ENCODE measurements around the gene TM9SF2. TPM values are rescaled to one million over a fixed set of nuclear protein-coding genes. Genes with fewer than 3 reads are reported as not detected.

The TM9SF2 gene
- total RNA-seq, 2 donors from 2014 or later: 92.9 to 107 TPM

DNA sequence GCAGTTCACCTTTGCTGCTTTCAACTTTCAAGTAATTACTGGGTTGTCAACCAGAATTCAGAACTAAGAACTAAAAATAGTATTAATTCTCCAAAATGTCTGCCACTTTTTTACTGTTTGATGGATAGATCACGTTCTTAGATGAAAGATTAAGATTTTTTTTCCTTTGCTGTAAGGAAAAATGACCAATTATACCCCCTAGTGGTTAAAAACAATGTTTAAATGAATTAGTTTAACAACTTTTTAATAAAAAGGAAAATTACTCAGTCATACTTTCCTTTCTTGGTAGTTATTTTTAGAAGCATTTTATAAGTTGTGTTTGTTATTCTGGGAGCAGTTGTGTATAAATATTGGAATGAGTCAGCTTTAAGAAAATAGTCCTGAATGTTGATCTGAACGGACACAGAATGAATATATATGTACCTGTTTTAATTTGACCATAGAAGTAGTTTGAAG lies 4.6 kb downstream of the TM9SF2 start:
- ATAC-seq (ENCODE audit: insufficient number of reproducible peaks, low FRiP score, low read depth): no peak
- peaks cover 28 to 53% of the 10 kb centered on the region in 2 donors for H3K4me1 ChIP-seq (ENCODE audit: control insufficient read depth in 1 of 2, low read depth in 2 of 2)
- no peaks in the 10 kb centered on the region for H3K27me3 ChIP-seq (replicated peaks; ENCODE audit: insufficient read depth)
- TF ChIP-seq, protein P1, sequence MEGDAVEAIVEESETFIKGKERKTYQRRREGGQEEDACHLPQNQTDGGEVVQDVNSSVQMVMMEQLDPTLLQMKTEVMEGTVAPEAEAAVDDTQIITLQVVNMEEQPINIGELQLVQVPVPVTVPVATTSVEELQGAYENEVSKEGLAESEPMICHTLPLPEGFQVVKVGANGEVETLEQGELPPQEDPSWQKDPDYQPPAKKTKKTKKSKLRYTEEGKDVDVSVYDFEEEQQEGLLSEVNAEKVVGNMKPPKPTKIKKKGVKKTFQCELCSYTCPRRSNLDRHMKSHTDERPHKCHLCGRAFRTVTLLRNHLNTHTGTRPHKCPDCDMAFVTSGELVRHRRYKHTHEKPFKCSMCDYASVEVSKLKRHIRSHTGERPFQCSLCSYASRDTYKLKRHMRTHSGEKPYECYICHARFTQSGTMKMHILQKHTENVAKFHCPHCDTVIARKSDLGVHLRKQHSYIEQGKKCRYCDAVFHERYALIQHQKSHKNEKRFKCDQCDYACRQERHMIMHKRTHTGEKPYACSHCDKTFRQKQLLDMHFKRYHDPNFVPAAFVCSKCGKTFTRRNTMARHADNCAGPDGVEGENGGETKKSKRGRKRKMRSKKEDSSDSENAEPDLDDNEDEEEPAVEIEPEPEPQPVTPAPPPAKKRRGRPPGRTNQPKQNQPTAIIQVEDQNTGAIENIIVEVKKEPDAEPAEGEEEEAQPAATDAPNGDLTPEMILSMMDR (IDR thresholded peaks at IDR 0.05): peak; percentile 47
- H3K9me3 ChIP-seq: no peaks in the 10 kb centered on the region
- no peak for DNase-seq (ENCODE audit: low spot score)
- H3K36me3 ChIP-seq: peaks cover 4% of the 10 kb centered on the region
- H3K27ac ChIP-seq: no peak overlapping the region
- H3K4me3 ChIP-seq: peak overlapping the region; percentile 13

DNA sequence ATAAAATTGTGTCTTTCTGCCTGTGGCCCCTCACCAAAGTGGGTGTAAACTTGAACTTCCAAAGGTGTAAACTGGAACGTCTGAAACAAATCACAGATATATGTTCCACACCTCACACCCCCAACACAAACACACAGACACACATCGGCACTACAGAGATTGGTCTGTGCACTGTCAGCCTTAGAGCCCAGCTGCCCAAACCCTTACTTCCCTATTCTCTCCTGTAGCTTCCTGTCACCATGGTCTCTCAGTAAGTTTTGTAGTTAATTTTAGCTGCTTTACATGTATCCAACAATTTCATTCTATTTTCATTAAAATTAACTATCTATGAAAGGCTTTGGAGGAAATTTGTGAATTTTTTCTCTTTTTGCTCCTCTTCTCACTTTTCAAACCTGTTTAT lies 5.4 kb downstream of the TM9SF2 start:
- H3K27ac ChIP-seq: no peak overlapping the region
- peaks cover 28 to 56% of the 10 kb centered on the region in 2 donors for H3K4me1 ChIP-seq (ENCODE audit: control insufficient read depth in 1 of 2, low read depth in 2 of 2)
- no peaks in the 10 kb centered on the region for H3K9me3 ChIP-seq
- H3K36me3 ChIP-seq: peaks cover 4% of the 10 kb centered on the region
- H3K27me3 ChIP-seq (replicated peaks; ENCODE audit: insufficient read depth): no peaks in the 10 kb centered on the region
- DNase-seq (ENCODE audit: low spot score) (no peak), ATAC-seq (ENCODE audit: insufficient number of reproducible peaks, low FRiP score, low read depth) (no peak)
- TF ChIP-seq, protein P1 (IDR thresholded peaks at IDR 0.05): no peak
- no peak overlapping the region for H3K4me3 ChIP-seq

DNA sequence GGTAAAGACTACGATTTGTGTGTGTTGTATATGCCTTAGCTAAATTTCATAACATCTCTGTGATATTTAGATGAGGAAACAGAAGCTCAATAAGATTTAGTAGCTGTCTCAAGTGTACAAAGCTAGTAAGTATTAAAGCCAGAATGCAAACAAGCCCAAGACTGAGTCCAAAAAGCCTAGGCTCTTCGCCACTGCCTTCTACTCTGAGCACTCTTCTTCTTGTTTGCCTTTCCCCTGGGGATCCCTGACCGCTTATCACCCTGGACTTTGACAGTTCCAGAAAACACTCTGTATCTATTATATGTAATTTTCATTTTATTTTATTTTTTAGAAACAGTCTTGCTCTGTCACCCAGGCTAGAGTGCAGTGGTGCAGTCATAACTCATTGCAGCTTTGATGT lies 5.8 kb downstream of the TM9SF2 start:
- H3K27me3 ChIP-seq (replicated peaks; ENCODE audit: insufficient read depth): no peaks in the 10 kb centered on the region
- DNase-seq (ENCODE audit: low spot score) (no peak), ATAC-seq (ENCODE audit: insufficient number of reproducible peaks, low FRiP score, low read depth) (no peak)
- H3K4me3 ChIP-seq: no peak overlapping the region
- H3K27ac ChIP-seq: no peak overlapping the region
- peaks cover 30 to 58% of the 10 kb centered on the region in 2 donors for H3K4me1 ChIP-seq (ENCODE audit: control insufficient read depth in 1 of 2, low read depth in 2 of 2)
- TF ChIP-seq, protein P1 (IDR thresholded peaks at IDR 0.05): no peak
- H3K36me3 ChIP-seq: peaks cover 4% of the 10 kb centered on the region
- H3K9me3 ChIP-seq: no peaks in the 10 kb centered on the region

DNA sequence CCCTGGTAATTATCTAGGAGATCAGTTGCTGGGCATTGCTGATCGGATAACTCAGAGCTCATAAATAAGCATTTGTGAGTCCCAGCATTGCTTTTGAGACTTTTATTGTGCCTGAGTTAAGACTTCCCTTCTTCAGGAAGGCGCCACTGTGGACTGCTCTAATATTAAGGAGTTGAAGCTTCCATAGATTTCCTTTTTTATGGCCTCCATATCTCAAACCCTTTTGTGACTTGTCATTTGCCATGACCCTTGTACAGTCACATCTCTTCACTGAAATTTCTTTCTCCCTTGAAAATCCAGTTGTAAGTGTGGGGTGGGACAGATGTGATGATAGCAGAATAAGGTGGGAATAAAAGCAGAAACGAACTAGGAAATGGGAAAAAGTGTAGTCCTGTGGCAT lies 6.3 kb downstream of the TM9SF2 start:
- Histone ChIP-seq H3K9me3 (no peaks in the 10 kb centered on the region), H3K4me1 (ENCODE audit: control insufficient read depth in 1 of 2, low read depth in 2 of 2) (peaks cover 32 to 56% of the 10 kb centered on the region in 2 donors), H3K4me3 (no peak overlapping the region), H3K27ac (no peak overlapping the region), H3K36me3 (peaks cover 4% of the 10 kb centered on the region), H3K27me3 (replicated peaks; ENCODE audit: insufficient read depth) (no peaks in the 10 kb centered on the region)
- DNase-seq (ENCODE audit: low spot score) (no peak), ATAC-seq (ENCODE audit: insufficient number of reproducible peaks, low FRiP score, low read depth) (no peak)
- TF ChIP-seq, protein P1 (IDR thresholded peaks at IDR 0.05): no peak

DNA sequence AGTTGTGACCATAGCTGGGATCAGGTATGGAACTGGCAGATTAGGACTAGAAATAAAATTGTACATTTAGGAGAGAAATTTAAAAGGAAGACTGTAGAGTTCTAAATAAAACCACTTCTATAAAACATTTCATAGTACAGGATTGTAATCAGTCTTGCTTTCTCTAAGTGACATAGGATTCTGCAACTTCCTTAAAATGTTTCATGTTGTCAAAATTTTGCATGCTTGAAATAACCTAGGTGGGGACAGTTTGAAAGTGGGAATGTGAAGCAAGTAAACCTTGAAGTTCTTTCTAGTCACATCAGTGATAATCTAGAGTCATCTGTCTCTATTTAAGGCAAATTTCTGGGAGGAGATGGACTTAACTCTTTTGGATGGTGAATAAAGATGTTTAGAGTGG lies 6.7 kb downstream of the TM9SF2 start:
- TF ChIP-seq, protein P1 (IDR thresholded peaks at IDR 0.05): no peak
- peaks cover 4% of the 10 kb centered on the region for H3K36me3 ChIP-seq
- no peak for ATAC-seq (ENCODE audit: insufficient number of reproducible peaks, low FRiP score, low read depth)
- peaks cover 28 to 56% of the 10 kb centered on the region in 2 donors for H3K4me1 ChIP-seq (ENCODE audit: control insufficient read depth in 1 of 2, low read depth in 2 of 2)
- no peaks in the 10 kb centered on the region for H3K9me3 ChIP-seq
- H3K27ac ChIP-seq: no peak overlapping the region
- DNase-seq (ENCODE audit: low spot score): no peak
- no peak overlapping the region for H3K4me3 ChIP-seq
- H3K27me3 ChIP-seq (replicated peaks; ENCODE audit: insufficient read depth): no peaks in the 10 kb centered on the region
